SW480 (cell line): ENCODE results near the gene YPEL2.

ENCODE experiments used
- DNase-seq: peaks from one replicate; pipeline ENCODE4 v3.0.0-alpha.2; 2016; ENCODE audit warnings: low spot score

The YPEL2 gene

DNA sequence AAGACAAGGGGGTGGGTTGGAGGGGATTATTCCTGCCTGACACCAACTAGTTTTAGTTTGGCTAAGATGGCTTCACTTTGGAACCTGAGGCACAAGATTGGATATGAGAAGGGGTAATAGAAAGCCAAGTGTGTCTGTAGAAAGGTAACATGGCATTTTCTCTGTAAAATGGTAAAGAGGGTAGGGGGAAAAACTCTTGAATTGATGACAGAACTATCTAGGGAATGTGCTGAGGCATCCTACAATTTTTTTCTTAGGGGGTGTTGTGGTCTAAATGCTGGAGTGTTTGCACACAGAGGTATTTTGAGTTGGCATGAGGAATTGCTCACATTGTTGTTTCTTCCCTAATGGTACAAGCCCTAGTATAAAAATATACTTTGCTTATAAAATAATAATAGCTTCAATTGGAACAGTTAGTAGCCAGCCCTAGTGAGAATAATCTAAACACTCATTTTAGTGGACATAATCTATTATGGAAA, 25.8 kb downstream of the YPEL2 start:
- DNase-seq: no peak

DNA sequence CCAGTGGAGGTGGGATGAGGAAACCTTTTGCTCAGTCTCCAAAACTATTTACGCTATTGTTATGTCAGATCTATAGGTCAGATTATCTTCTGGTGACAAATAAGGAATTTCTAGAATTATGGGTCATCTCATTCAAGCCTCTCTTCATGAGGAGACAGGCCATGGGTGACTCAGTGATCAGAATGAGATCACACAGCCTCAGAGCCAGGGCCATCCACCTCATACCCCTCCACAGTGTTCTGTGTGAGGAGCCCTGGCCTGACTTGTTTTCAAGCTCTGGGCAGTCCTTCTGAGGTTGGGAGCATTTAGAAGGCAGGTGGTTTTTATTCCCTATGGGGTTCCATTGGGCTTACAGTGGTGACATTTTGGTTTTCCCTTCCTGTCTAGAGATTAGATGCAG, 26.5 kb downstream of the YPEL2 start:
- no peak for DNase-seq

DNA sequence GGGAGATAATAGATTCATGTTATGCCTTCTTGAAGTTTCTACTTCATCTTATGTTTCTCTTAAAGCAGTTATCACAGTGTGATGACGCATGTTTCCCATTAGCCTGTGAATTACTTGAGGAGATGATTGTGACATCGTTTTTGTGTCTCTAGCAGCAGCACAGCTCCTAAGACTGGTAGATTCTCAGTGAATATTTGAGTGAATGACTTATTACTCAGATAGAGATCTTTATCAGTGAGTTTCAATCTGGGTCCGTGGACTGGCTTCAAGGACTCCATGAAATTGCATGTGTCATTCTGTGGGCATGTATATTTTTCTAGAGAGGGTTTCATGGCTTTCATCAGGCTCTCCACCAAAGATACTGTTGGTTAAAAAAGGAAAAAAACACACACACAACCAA, 29.9 kb downstream of the YPEL2 start:
- no peak for DNase-seq

DNA sequence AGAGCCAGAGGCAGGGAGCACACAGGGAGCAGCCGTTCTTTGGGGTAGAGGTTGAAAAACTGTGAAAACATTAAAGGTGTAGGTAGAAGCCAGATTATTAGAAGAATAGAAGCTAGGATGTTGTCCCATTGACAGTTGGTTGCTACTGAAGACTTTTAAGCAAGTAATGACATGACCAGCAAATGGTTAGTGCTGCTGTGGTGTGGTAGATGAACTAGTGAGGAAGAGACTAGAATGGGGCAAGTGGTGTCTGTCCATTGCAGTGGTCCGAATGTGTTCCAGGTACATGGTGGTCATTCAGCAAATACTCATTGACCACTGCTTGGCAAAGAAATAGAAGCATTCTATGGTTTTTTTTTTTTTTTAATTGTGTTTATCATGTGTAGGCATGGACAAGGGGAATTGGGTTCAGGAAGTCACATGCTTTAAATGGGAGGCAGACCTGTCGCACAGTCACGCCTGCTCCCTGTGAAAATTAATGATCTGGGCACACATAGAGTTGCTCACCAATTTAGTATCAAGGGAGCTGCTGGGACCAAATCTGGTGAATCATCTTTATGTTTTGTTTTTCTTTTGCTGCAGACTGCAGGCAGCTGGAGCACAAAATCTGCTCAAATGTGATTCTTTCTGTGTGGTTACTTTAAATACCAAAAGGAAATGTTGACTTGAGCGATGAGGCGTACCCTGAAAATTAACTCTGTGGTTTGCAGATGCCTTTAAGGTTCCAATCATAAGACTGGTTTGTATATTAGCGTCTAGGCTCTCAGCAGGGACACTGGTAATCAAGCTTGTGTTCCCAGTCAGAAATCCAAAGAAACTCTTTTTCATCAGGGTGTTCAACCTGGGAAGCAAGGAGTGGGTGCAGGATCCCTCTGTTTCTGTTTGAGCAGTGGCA, 30.7 kb downstream of the YPEL2 start:
- peak; percentile 11 for DNase-seq

DNA sequence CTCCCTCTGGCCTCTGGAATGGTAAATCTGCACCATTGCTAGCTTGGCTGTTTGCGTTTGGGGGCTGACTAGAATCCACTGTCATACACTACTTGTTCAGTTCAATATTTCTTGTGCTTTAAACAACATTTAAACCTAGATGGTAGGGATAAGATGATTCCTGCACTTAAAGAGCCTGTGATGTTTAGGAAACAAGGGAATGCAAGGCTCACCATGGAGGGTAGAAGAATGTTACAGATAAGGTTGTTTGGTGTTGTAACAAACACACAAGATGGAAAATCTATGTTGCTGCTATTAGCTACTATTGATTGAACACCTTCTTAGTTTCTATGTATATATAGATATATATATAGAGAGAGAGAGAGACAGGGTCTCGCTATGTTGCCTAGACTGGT, 31.4 kb downstream of the YPEL2 start:
- no peak for DNase-seq

DNA sequence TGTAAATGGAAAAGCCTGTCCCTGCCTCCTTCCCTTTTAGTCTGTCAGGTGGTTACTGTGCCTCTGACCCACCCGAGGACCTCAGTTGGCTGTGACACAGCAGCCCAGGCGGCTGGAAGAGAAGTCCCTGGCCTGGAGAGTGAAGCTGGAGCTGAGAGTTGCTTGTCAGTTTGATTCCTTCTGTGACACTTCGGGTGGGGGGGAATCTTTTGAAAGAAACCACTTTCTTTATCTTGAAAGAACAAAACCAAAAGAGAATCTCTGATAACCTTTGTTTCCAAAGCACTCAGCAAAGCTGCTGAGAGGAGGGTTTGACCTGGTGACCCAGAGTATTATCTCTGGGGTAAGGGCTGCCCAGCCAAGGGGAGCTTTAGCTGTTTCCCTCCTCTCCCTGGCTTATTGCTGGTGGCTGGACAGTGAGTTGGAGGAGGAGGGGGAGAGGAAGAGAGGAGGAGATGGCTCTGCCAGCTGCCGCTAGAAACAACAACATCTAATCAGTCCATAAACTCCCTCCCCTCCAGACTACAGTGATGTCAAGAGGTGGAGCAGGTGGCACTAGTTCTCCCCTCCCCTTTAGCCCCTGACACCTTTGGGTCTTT, 34.0 kb downstream of the YPEL2 start:
- DNase-seq: no peak

DNA sequence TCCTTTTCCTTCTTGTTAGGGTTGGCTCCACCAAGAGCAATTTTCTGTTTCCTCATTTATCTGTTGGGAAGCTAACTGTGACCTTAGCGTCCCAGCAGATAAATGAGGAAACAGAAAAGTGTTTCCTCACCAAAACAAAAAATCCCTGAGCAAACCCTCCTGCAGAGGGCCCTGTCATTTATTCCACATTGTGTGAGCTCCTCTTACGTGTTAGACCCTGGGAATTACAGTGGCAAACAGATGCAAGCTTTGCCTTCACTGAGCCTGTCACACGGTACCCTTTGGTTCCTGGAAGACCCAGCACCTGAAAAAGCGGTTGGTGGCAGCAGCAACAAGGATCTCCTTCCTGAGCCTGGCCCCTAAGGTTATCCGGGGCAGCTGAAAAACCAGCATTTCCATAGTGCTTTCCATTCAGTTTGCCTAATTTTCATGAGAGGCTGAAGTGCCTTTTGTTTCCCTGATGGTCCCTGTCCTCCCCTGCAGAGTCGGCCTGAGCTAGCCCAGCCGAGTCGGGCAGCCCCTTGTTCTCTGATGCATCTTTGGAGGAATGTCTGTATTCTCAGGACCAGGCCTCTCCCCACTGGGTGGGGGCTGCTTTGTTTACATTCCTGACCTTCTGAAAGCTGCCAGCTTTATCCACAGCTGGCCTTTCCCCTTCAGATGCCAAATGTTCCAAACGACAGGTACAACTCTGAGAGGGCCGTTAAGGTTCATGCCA, 34.7 kb downstream of the YPEL2 start:
- DNase-seq: no peak

DNA sequence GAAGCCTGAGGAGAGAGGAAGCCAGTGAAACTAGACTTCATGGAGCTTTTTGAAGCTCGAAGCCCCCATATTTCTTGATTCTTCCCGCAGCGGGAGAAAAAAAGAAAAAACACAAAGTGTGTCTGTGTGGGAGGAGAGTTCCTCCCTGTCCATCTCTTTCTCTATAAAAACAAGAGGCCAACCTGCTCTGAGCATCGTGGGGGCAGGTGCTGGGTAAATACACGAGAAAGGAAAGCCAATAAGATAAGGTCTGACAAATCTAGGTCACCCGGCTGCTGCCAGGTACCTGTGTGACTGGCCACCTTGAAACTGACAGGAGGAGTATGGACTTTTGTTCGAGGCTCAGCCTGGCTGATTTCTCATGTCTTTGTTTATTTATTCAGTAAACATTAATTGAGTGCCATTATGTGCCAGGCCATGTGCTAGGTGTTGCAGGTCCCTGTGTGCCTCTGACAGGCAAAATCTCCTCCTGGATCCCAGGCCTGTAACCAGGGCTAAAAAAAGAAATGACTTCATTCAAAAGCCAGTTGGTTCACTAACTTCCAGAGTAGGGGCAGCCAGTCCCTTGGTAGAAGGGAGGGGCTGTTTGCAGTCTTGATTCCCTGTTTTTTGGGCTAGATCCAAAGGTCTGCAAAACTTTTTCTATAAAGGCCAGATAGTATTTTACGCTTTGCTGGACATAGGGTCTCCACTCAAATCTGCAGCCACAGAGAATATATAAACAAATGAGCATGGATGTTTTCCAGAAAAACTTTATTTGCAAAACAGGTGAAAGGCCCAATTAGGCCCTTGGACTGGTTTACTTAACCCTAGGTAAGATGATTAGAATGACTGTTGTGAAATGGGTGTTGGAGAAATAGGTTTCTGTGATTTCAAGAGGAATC, 35.6 kb downstream of the YPEL2 start:
- no peak for DNase-seq

DNA sequence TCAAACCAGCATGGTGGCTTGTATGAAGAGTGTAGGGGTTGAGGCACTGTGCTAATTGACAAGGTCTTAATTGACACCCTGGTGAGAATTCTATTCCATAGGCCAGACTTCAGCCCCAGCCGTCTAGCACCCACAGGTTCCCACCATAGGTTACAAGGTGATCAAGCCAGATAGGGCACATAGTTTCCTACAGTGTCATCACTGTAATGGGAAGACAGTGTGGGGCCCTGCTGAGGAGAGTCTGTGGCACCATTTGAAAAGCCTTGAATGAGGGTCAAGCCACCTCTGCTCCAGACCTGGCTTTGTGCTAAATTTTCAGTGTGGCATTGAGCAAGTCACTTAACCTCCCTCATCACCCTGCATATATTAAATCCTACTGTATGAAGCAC, 36.2 kb downstream of the YPEL2 start:
- no peak for DNase-seq

DNA sequence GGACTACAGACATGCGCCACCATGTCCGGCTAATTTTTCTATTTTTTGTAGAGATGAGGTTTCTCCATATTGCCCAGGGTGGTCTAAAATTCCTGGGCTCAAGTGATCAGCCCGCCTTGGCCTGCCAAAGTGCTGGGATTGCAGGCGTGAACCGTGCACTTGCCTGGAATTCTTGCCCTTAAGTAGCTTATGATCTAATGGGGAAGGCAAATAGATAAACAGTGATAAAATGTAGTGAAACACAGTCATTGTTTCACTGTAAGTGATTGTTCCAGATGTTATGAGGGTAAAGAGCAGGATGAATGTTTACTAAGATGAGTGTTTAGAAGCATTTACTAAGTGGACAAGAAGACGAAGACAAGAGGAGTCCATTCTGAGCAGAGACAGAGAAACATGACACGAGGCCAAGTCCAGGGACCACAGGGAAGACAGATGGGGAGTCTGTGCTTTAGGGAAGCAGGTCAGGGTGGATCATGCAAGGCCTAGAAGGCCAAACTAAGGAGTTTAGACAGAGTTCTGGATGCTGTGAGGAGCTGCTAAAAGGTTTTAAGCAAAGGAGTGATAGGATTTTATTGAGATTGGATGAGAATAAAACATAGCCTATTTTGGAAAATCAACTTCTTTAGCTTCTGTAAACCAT, 36.9 kb downstream of the YPEL2 start:
- no peak for DNase-seq

DNA sequence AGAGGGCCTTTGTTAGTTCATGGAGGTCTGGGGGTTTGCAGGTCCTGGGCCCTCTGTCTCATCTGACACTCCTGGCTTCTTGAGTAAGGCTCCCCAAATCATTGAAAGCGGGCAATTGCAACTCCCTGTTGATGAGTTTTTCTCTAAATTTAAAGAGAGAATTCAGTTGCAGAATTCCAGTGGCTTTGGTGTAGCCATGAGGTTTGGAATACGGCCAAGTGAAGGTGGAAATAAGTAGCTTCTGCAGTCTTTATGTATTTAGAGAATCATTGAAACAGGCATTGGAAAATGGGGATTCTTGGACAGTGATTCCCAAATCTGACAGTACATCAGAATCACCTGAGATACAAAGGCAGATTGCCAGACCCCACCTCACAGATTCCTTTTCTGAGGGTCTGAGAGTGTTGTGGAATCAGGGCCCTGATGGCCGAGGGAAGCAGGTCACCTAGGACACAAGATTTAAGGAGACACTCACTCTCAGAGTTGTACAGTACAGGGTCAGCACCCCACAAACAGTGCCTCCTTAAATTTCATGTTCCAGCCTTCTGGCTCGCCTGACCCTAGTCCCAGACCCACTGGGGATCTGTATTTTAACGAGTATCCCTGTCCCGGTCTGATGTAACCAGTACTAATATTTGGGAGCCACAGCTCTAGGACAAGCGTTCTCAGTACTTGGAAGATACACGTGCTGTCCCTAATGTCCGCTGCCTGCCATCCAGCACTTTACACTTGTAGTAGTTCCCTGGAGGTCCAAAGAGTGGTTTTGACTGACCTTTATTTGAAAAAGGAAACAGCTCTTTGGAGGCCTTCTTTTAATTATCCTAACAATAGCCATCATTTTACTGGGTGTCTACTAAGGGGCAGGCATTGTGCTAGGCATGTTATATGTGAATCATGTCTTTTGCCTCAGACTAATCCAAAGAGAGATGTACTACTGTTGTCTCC, 37.8 kb downstream of the YPEL2 start:
- DNase-seq: no peak

DNA sequence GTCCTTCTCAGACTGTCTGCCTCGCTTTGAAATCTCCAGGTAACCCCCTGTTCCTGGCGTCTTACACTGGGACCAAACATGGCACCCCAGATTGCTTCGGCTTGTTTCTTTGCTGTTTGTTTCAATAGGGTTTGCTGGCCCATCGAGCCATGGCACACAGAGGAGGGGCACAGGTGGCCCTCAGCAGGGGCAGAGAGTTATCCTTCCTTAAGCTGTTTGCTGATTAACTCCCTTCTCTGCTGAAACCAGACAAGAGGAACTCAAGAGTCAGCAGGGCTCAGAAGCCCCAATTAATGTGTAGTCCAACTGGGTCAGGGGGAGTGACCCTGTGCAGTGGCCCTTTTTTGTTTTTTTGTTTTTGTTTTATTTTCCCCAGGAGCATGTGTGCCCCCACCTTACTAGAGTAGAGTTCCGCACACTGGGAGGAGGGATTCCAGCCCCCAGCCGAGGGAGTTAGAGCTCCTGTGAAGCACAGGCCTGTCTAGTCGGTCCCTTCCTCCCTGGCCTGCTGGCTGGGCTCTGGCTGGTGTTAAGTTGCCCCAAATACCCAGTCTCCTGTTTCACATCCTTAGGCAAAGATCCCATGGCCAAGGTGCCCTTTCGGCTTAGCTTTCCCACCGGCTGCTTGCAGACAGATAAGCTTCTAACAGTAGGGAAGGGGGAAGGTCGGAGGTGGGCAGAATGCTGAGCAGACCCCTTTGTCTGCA, 39.3 kb downstream of the YPEL2 start:
- DNase-seq: no peak

DNA sequence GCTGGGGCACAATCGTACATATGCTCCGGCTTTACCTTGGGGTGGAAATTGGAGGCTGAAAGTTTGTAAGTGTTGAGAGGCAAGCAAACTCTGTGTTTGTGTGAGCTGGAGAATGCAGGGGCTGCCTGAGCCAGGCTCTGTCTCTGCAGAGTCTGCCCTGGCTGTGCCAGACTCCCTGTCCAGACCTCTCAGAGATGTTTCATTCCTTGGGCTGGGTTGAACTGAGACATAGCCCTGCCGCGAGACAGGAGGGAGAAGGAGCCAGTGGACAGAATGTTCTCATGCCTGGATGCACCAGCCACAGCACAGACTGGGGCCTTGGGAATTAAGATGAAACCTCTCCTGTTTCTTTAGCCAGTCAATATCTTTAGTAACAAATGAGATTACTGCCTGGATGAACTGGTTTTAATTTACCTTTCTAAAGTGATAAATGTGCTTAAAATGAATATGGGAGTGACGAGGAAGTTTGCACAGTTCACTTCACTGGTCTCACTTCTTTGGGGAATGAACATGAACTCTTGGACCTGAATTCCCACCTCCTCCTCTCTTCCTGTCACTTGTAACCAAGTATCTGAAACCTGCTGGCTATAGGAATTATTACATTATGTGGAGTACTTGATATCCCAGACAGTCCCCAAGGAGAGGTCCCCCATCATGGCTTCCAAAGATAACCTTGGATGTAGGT, 40.1 kb downstream of the YPEL2 start:
- DNase-seq: no peak

DNA sequence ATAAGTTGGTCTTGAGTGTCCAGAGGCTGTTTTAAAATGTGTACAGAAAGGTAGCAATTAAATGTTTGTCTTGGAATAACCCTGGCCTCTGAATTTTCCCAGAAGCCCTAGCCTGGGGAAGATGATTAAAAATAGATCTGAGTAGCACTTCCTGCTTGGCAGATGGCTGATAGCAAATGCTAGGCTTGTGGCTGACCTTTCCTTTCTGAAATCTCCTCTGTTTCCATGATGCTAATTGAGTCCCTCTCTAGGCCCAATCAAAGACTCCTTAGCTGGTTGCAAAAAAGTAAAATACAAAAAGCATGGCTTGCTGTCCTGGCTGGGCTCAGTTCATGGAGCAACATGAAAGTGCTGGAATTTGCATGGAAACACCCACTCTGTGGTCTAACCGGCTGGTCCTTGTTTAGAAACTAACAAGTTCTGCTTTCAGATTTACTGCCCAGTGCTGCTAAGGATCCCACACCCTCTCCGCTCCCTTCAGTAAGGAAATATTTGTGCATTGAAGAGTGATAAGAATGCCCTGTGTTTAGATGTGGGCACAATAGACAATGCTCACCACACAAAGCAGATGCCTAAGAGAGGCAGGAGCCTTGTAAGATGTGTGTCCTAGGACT, 40.8 kb downstream of the YPEL2 start:
- peak; percentile 16 for DNase-seq

DNA sequence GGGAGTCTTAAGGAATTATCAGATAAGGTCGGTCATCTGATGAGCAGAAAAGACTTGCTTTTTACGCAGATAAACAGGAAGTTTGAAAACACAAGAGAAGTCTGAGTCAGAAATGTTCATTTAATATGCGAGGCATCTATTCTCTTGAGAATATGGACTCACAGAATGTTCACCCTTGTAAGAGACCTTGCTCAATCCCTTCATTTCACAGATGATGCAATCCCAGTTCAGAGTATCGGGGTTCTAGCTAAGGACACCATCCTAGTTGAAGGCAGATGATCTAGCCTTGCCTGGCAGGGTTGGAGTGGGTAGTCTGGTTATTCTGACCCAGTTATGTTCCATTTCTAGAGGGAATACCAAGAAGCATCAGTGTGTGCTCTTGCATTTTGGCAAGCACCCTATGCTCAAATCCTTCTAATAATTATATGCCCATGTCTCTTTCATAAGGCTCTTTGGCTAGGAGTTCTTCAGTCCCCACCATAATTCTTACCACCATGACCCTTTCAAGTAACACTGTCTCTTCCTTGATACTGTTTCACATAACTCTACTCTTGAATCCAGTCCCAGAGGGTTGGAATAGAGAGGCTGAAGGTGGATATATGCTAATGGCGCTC, 42.5 kb downstream of the YPEL2 start:
- DNase-seq: no peak

DNA sequence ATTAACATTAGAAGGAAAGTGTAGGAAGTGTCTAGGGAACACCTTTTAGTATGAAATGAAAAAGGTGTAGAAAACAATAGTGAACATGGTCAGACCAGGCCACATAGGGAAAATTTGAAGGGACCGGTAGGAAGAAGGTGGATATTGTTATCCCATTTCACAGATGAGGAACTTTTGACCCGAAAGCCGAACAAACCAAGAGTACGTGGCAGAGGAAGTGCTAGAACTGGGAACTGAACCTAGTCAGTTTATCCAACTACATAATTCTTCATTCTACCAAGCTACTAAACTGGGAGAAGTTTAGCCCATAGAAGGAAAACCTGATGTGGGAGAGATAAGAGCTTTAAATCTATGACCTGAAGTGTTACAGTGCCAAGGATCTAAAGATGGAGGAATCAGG, 43.2 kb downstream of the YPEL2 start:
- DNase-seq: no peak

DNA sequence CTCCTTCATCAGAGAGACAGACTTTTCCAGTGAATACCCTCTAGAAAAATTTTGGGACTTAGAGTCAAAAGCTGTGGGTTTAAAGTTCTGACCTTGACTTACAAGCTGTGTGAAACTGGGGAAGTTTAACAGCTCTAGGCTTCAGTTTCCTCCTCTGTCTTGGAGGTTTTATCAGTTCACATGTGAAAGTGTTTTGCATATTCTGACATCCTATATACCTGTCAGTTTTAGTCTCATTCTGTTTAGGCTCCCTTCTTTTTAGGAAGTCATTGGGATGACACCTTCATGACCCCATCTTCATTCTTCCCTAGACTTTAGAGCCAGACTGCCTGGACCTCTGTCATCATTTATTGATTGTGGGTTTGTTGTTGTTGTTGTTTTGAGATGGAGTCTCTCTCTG, 44.4 kb downstream of the YPEL2 start:
- DNase-seq: no peak

DNA sequence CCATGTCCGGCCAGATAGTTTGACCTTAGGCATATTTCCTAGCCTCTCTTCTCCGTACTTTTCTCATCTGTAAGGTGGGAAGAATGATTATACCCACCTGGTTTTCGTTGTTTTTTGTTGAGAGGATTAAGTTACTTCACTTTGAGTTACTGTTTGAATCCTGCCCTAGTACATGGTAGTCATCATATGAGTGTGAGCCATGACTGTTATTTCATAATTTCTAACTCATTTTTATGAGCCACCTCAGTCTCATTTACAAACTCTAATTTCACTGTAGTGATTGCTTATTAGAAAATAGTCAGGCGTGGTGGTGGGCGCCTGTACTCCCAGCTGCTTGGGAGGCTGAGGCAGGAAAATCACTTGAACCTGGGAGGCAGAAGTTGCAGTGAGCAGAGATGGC, 45.1 kb downstream of the YPEL2 start:
- DNase-seq: no peak
